GM19467 (cell line): ENCODE results near the gene CDRT15.
"Not testable (repeated sequence)": the region's sequence is repeated elsewhere in the genome, so short reads cannot be mapped to it uniquely, and the experiment has no call there.

Experiments used
- ATAC-seq: cut with Tn5 transposase; IDR thresholded peaks from one replicate; pipeline ENCODE4 v1.9.1; 2021; ENCODE audit warnings: mild to moderate bottlenecking, moderate library complexity; ENCODE audit not compliant: unreplicated experiment

The CDRT15 gene

DNA sequence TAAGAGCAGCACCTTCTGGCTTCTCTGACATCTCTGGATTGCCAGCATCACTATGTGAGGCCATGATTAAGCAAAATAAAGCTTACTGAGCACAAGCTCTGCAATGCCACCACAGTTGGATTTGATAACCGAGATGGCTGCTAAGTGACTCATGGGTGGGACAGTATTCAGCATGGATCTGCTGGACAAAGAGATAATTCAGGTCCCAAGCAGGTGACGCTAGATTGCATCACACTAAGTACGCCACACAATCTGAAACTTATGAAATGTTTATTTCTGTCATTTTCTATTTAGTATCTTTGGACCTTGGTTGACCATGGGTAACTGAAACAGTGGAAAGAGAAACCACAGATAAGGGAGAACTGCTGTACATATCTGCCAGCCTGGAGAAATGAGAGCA lies 27.4 kb downstream of the CDRT15 start:
- ATAC-seq: no peak

DNA sequence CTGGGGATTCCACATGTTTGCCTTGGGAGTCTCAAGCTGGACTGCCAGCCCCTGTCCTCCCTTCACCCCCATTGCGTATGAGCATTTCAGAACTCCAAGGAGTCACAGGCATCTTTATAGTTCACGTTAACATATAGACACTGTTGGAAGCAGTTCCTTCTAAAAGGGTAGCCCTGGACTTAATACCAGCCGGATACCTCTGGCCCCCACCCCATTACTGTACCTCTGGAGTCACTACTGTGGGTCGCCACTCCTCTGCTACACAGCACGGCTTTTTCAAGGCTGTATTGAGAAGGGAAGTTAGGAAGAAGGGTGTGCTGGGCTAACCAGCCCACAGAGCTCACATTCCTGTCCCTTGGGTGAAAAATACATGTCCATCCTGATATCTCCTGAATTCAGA lies 28.9 kb downstream of the CDRT15 start:
- no peak for ATAC-seq

GRCh38 chr17:14206891-14207290 lies 29.8 kb downstream of the CDRT15 start:
- ATAC-seq: no peak

GRCh38 chr17:14205992-14206461 lies 30.6 kb downstream of the CDRT15 start:
- no peak for ATAC-seq

GRCh38 chr17:14205380-14205779 lies 31.3 kb downstream of the CDRT15 start:
- ATAC-seq: no peak

GRCh38 chr17:14204546-14204945 lies 32.1 kb downstream of the CDRT15 start:
- no peak for ATAC-seq

DNA sequence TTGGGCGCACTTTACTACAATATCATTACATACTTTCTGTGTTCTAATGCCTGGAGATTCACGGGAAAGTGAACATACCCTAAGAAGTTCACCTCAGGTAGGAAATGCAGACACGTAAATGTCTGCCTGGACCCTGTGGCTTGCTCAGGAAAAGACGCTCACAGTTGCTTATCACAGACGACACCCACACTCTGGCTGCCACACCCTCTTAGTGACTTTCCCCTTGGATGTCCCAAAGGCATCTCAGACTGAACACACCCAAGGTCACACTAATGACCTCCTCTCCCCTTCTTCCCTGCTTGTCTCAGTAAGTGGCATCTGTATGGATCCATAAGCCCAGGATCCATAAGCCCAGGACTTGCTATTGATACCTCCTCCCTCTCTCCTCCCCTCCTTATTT lies 32.6 kb downstream of the CDRT15 start:
- ATAC-seq: no peak

DNA sequence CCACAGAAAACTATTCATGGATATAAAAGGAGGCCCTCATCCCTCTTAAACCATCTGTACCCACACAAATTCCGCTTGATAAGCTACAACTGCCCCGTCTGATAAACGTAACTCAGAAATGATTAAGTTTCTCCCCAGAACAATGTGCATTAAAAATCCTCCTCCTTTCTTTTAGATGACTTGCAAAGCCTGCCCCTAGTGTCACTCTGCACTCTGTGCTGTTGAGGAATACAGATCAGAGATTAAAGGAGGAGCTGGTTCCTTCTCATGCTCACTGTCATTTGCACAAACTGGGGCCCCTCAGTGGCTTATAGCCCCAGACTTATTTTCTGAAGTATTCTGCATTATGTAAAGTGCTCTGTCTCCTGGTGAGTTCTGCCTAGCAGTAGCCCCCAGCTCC lies 33.3 kb downstream of the CDRT15 start:
- ATAC-seq: no peak

- ATAC-seq: no peak
These were observed 34.1 kb downstream of the CDRT15 start for GRCh38 chr17:14202388-14203166.

DNA sequence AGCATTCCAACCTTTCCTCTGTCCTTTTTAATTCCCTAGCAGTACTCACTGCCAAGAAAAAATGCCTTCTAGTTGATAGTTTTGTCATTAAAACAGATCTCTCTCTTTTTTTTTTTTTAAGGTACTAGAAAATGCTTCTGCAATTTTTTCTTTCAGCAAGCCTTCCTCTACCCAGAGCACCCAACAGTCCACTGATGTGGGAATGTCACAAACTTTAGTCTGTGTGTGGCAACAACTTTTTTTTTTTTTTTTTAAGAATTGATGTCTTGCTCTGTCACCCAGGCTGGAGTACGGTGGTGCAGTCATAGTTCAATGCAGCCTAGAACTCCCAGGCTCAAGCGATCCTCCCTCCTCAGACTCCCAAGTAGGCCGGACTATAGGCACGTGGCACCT lies 34.7 kb downstream of the CDRT15 start:
- no peak for ATAC-seq

DNA sequence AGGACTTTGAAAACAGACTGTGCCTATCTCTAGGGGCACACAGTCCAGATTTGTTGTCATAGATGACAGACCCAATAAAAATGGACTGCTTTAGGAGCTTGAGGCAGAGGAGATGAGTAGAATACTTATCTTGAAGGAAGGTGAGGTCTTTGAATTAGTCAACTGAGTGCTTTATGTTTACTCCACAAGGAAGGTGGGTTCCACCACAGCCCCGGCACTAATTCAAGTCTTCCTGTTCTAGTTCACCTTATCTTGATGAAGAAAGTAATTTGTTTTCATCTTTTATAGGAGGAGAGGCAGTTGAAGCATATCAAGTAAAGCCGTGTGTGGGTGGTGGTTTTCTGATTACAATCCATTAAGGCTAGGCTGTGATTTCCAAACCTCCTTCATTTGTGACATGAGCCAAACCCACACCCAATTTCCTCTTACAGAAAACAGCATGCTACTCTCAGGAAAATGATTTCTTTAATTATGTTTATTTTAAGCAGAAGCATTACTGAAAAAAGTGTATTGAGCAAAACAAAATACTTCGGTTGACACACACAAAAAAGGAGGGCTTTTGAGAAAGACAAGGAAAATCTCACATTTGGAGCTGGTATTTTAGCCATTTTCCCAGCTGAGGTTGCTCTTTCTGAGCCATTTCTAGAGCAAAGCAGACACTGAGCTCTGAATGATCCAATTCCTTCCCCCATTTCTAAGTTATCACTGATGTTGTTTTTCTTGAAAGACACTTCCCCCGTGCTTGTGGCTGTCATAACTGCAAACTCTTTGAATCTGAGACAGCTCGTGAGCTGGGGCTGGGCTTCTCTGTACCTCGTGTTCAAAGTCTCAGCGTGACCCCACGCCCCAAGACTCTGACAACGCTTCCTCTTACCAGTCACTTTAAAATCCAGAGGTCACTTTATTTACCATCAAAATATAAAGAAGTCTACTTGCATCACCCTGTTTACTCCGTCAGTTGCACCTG lies 35.4 kb downstream of the CDRT15 start:
- no peak for ATAC-seq

DNA sequence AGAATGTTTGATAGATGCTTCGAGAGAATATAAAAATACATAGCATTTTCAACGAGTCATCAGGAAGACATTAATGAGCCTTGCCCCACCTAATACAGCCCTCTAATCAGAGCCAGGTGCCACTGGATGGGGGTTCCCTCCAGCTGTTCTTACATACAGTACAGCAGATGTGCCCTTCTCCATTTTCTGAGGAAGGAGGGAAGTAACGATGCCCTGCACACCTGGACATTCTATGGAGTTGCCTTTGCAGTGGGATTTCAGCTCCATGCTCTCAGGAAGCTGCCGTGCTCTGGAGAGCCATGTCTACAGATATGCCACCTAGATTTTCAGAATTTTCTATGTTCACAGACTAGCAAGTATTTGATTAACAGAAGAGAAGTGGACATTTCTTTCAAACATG lies 36.3 kb downstream of the CDRT15 start:
- no peak for ATAC-seq

DNA sequence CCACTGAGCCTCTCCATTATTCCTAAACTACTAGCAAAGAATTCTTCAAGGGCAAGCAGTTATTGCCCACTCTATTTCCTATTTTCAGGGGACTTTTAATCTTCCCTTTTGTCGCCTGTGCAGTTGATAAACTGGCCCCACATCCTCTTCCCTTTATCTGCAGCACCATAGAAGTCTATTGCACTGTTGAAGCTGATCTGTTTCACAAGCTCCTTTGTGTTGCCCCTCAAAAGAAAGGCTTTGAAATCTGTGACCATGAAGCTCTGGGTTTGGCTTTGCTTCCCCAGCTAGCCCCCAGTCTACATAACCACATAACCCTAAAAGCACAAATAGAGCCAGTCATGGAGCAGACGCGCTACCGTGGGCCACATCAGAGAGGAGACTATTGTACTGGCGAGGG lies 37.1 kb downstream of the CDRT15 start:
- no peak for ATAC-seq

DNA sequence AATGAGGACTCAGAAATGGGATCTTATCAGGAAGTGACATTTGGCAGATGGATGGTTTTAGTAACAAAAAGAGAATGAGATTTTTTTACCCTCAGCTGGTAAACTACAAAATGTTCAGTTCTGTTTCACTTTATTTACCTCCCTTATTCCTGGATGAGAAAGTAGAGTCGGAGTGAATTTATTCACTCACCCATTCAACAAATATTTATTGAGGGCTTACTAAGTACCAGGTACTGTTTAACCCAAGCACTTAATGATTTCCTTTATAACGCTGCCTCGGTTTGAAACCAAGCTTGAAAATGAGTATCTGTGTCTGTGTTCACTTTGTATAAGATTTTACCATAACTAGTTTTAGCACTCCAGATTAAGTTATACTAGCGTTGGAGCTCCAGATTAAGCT lies 38.1 kb downstream of the CDRT15 start:
- no peak for ATAC-seq

- ATAC-seq: no peak
These were observed 38.6 kb downstream of the CDRT15 start for GRCh38 chr17:14198013-14198412.

GRCh38 chr17:14197586-14197985 lies 39.1 kb downstream of the CDRT15 start:
- no peak for ATAC-seq

- ATAC-seq: no peak
These were observed 39.6 kb downstream of the CDRT15 start for GRCh38 chr17:14197057-14197456.

- no peak for ATAC-seq
These were observed 40.2 kb downstream of the CDRT15 start for GRCh38 chr17:14196377-14196997.

- ATAC-seq: peak; percentile 66
These were observed 43.9 kb downstream of the CDRT15 start for GRCh38 chr17:14192636-14193344.

DNA sequence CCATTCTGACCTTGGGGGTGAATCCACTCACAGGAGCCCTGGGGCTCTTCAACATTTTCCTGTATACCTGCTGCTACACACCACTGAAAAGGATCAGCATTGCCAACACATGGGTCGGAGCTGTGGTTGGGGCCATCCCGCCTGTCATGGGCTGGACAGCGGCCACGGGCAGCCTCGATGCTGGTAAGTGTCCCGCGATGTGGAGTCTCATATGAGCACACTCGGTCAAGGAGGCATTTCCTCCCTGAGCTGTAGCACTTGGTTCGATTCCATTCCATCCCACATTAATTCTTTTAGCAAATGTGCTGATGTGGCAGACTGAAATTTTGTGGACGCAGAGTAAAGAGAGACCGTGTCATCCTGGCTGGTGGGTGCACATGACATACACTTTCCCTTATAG lies 44.6 kb downstream of the CDRT15 start:
- not testable (repeated sequence) for ATAC-seq

- ATAC-seq: not testable (repeated sequence)
These were observed 45.2 kb downstream of the CDRT15 start for GRCh38 chr17:14191469-14191868.
